B cell (primary cell): ENCODE data around the gene KANSL1L. TPM values are rescaled to one million over a fixed set of nuclear protein-coding genes. Genes with fewer than 3 reads are reported as not detected.
A peak's percentile ranks its signal among the peaks of the same experiment; 100 is the strongest.

Experiments used
- ATAC-seq: fragments of 200-7000 bp; cut with Tn5 transposase; one replicate; pipeline ENCODE4 v1.10.0; 2021; ENCODE audit warnings: low read depth, mild to moderate bottlenecking, moderate number of reproducible peaks, moderate library complexity
- CTCF ChIA-PET: fragments of 350-600 bp; sonication (Branson Sonifier 250); formaldehyde crosslinking; loops from one replicate; lab custom pipeline; 2021; ENCODE audit warnings: antibody characterized with exemption, inconsistent platforms; lab: Charles Lee
- POLR2A ChIA-PET: fragments of 350-600 bp; sonication (Branson Sonifier 250); formaldehyde crosslinking; loops from one replicate; lab custom pipeline; 2021; ENCODE audit warnings: antibody characterized with exemption; lab: Charles Lee
- DNase-seq: peaks from one replicate; pipeline ENCODE4 v3.0.0; 2013
- H2AFZ ChIP-seq: 2 replicates; pipeline ENCODE4 v1.6.1; 2012; ENCODE audit warnings: mild to moderate bottlenecking, low read depth, low read length; ENCODE audit not compliant: insufficient read depth, poor library complexity, severe bottlenecking
- H3K27ac ChIP-seq, 2 donors: 1 replicate in 1 of 2; 2 replicates in 1 of 2; pipeline ENCODE4 v1.5.1; 2012 to 2013; ENCODE audit warnings: low read length in 2 of 2, mild to moderate bottlenecking in 2 of 2, moderate library complexity in 1 of 2
- H3K27me3 ChIP-seq, 4 experiments: fragments of 200-600 bp in 1 of 4; sonication (generic) in 1 of 4; replicated peaks in 1 of 4; 1 replicate in 2 of 4; 2 replicates in 2 of 4; pipeline versions ENCODE4 v1.6.1 to v1.7.0; 2013 to 2016; ENCODE audit warnings: low read length in 3 of 4, mild to moderate bottlenecking in 2 of 4, mixed read lengths in 1 of 4, moderate library complexity in 1 of 4; ENCODE audit not compliant: insufficient read depth in 4 of 4, control insufficient read depth in 3 of 4; ENCODE audit errors: control extremely low read depth in 1 of 4
- H3K36me3 ChIP-seq, 2 experiments: replicated peaks in 1 of 2; 1 replicate in 1 of 2; 2 replicates in 1 of 2; pipeline versions ENCODE4 v1.6.1 to v1.7.1; 2013; ENCODE audit warnings: low read length in 1 of 2; ENCODE audit not compliant: insufficient read depth in 2 of 2, control insufficient read depth in 1 of 2; ENCODE audit errors: control extremely low read depth in 1 of 2, extremely low read depth in 1 of 2
- H3K4me1 ChIP-seq, 2 donors: fragments of 200-600 bp in 1 of 2; sonication (generic) in 1 of 2; 1 replicate in 1 of 2; 2 replicates in 1 of 2; pipeline versions ENCODE4 v1.5.1 to v1.6.1; 2013 to 2017; ENCODE audit warnings: low read length in 2 of 2; ENCODE audit not compliant: control insufficient read depth in 2 of 2, insufficient read depth in 2 of 2
- H3K4me2 ChIP-seq: replicated peaks from 2 replicates; pipeline ENCODE3; 2012; ENCODE audit warnings: mild to moderate bottlenecking, low read depth, low read length; ENCODE audit not compliant: poor library complexity, severe bottlenecking
- H3K4me3 ChIP-seq, 5 experiments: fragments of 200-600 bp in 1 of 5; sonication (generic) in 1 of 5; 1 replicate in 3 of 5; 2 replicates in 2 of 5; pipeline versions ENCODE4 v1.5.1 to v1.7.0; 2011 to 2016; ENCODE audit warnings: low read length in 4 of 5, mild to moderate bottlenecking in 4 of 5, low read depth in 2 of 5, control low read depth in 1 of 5, moderate library complexity in 1 of 5; ENCODE audit not compliant: insufficient read depth in 1 of 5; ENCODE audit errors: control extremely low read depth in 1 of 5, extremely low read depth in 1 of 5
- H3K79me2 ChIP-seq: fragments of 200-600 bp; sonication (generic); one replicate; pipeline ENCODE4 v1.6.0; 2016; ENCODE audit warnings: low read length; ENCODE audit not compliant: control insufficient read depth, insufficient read depth
- H3K9ac ChIP-seq: fragments of 200-600 bp; sonication (generic); 2 replicates; pipeline ENCODE4 v1.6.1; 2017; ENCODE audit warnings: mild to moderate bottlenecking, low read length, moderate library complexity
- H3K9me3 ChIP-seq, 3 donors: one replicate each; pipeline versions ENCODE4 v1.6.1 to v1.7.1; 2013; ENCODE audit warnings: low read length in 2 of 3; ENCODE audit not compliant: control insufficient read depth in 2 of 3, insufficient read depth in 1 of 3; ENCODE audit errors: control extremely low read depth in 1 of 3
- H4K20me1 ChIP-seq: 2 replicates; pipeline ENCODE4 v1.6.0; 2012; ENCODE audit warnings: mild to moderate bottlenecking, low read length; ENCODE audit not compliant: insufficient read depth, control insufficient read depth, poor library complexity, severe bottlenecking
- H3K27ac Mint-ChIP-seq: one replicate; pipeline ENCODE4 v1.8.0; 2021; ENCODE audit warnings: mixed read lengths
- H3K27me3 Mint-ChIP-seq: one replicate; pipeline ENCODE4 v1.8.0; 2021; ENCODE audit warnings: mixed read lengths
- H3K4me1 Mint-ChIP-seq: one replicate; pipeline ENCODE4 v1.8.0; 2021; ENCODE audit warnings: mixed read lengths
- H3K4me3 Mint-ChIP-seq: one replicate; pipeline ENCODE4 v1.8.0; 2021; ENCODE audit warnings: mixed read lengths
- H3K9me3 Mint-ChIP-seq: one replicate; pipeline ENCODE4 v1.8.0; 2022; ENCODE audit warnings: mixed read lengths; ENCODE audit not compliant: insufficient read depth
- EZH2 ChIP-seq: IDR thresholded peaks from 2 replicates; pipeline ENCODE4 v1.6.1; 2012; ENCODE audit warnings: borderline replicate concordance, low read depth, mild to moderate bottlenecking, moderate library complexity, low read length; ENCODE audit not compliant: insufficient read depth, poor library complexity, severe bottlenecking
- WGBS: methylation state at CpG from one replicate; pipeline ENCODE4 v1.1.5; 2013; ENCODE audit warnings: missing lambda C conversion rate; ENCODE audit not compliant: insufficient coverage; 5-methylcytosine and 5-hydroxymethylcytosine counted together
- intact Hi-C: fragments of 100-400 bp; cut with micrococcal nuclease; formaldehyde crosslinking; loops from one replicate; pipeline ENCODE4 v1.10.0; 2022
- polyA plus RNA-seq: library from polyadenylated mRNA; depleted of rRNA; stranded (reverse); fragments of >200 nt; gene quantifications from 2 replicates; pipeline ENCODE4 v1.2.3, GENCODE V29; 2012
- total RNA-seq, 2 donors: library from RNA; stranded (reverse); fragments of 120-200 nt in 1 of 2; gene quantifications; 1 replicate in 1 of 2; 2 replicates in 1 of 2; pipeline versions ENCODE4 v1.2.3 to v1.2.4, GENCODE V29; 2013 to 2022
- TF ChIP-seq, protein P1 (sequence below): fragments of 200-600 bp; IDR thresholded peaks from one replicate; pipeline ENCODE4 v1.8.0; 2022; ENCODE audit warnings: antibody characterized with exemption, mild to moderate bottlenecking

Gene KANSL1L
- total and polyA plus RNA-seq, 2 donors (not counting 1 experiment from before 2014, with no cell fraction given), result 7.3 to 21.1 TPM

DNA sequence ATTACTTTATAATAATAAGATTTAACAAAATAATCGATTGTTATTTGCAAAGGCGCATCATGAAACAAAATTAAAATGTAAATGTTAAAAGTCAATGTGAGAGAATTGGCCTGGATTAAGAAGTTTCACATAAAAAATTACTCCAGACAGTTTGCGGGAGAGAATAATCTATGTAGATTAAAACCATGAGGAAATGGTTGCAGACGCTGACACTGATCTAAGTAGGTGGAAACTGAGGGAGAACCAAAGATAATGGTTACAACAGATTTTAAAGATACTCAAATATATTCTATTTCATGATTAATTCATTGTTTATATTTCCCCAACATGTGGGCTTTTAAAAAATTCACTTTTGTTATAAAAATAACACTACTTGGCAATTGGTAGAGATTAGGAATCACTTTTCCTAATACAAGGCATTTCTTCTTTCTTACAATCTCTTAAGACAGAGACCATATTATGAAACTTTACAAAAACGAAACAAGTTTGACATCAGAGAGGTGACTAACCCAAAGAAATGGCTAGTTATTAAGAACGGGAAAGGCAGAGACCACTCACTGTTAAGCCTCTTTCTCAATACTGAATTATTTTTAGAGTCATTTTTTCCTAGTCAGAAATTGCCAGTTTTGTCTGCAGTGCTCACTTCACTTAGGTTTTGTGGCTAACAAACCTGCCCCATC, 1.6 kb downstream of the KANSL1L start:
- H3K4me2 ChIP-seq, result peak overlapping the region; percentile 82
- no peak for TF ChIP-seq EZH2
- TF ChIP-seq, protein P1, sequence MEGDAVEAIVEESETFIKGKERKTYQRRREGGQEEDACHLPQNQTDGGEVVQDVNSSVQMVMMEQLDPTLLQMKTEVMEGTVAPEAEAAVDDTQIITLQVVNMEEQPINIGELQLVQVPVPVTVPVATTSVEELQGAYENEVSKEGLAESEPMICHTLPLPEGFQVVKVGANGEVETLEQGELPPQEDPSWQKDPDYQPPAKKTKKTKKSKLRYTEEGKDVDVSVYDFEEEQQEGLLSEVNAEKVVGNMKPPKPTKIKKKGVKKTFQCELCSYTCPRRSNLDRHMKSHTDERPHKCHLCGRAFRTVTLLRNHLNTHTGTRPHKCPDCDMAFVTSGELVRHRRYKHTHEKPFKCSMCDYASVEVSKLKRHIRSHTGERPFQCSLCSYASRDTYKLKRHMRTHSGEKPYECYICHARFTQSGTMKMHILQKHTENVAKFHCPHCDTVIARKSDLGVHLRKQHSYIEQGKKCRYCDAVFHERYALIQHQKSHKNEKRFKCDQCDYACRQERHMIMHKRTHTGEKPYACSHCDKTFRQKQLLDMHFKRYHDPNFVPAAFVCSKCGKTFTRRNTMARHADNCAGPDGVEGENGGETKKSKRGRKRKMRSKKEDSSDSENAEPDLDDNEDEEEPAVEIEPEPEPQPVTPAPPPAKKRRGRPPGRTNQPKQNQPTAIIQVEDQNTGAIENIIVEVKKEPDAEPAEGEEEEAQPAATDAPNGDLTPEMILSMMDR, result no peak
- no peaks in the 10 kb centered on the region for H3K9me3 Mint-ChIP-seq
- no peaks in the 10 kb centered on the region for H4K20me1 ChIP-seq
- ChIA-PET POLR2A (no interaction called here), CTCF (no interaction called here)
- peak overlapping the region; percentile 69 to 96 (median 87) for H3K4me3 ChIP-seq
- peak overlapping the region; percentile 69 for H2AFZ ChIP-seq
- WGBS, result 0% methylated on average over 1 of the region's 6 CpGs
- peaks cover 17% of the 10 kb centered on the region for H3K4me1 Mint-ChIP-seq
- DNase-seq (no peak), ATAC-seq (no peak)
- H3K36me3 ChIP-seq, result no peaks in the 10 kb centered on the region
- peaks cover 0 to 5% (median 0%) of the 10 kb centered on the region in 4 experiments for H3K27me3 ChIP-seq
- H3K27ac ChIP-seq, result peak overlapping the region; percentile 67 to 91
- H3K9ac ChIP-seq, result peak overlapping the region; percentile 82
- intact Hi-C loops, result loop anchor here (1.0 to 5.0 kb wide), 5 partner anchors 167 to 1905 kb away; partner anchors contain the start of genes LANCL1 and RPE
- peak overlapping the region; percentile 97 for H3K27ac Mint-ChIP-seq
- H3K4me3 Mint-ChIP-seq, result peak overlapping the region; percentile 92
- H3K27me3 Mint-ChIP-seq, result peaks cover 7% of the 10 kb centered on the region
- H3K79me2 ChIP-seq, result peaks cover 33% of the 10 kb centered on the region
- H3K9me3 ChIP-seq, result no peaks in the 10 kb centered on the region
- H3K4me1 ChIP-seq, result peaks cover 13 to 18% of the 10 kb centered on the region in 2 donors

DNA sequence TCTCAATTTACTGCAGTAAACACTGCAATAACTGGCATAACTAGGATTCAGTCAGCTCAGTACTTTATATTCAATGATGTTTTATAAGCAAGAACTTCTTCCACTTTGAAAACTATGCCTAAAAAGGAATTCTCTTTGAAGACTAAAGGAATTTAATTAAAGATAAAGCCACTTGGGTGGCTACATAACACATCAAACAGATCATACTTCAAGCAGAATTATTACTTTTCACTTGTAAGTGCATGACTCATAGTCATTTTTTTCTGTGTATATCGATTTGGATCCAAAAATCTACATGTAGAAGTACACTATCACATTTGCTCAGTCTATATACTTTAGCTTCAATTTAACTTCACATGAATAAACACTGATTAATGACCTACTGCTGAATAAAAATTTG, 4.0 kb downstream of the KANSL1L start:
- Histone ChIP-seq H3K9ac (no peak overlapping the region), H3K4me2 (no peak overlapping the region), H3K4me3 (no peak overlapping the region), H3K27ac (no peak overlapping the region), H3K36me3 (no peaks in the 10 kb centered on the region), H3K79me2 (peaks cover 57% of the 10 kb centered on the region), H4K20me1 (peaks cover 7% of the 10 kb centered on the region), H3K27me3 (peaks cover 0 to 4% (median 0%) of the 10 kb centered on the region in 4 experiments), H3K4me1 (peaks cover 19 to 21% of the 10 kb centered on the region in 2 donors), H2AFZ (no peak overlapping the region), H3K9me3 (no peaks in the 10 kb centered on the region)
- WGBS, result no CpG with 5 or more reads among the region's 1 CpG
- Mint-ChIP-seq H3K27ac (no peak overlapping the region), H3K27me3 (peaks cover 3% of the 10 kb centered on the region), H3K9me3 (no peaks in the 10 kb centered on the region), H3K4me1 (peaks cover 26% of the 10 kb centered on the region), H3K4me3 (no peak overlapping the region)
- intact Hi-C loops, result no loop called here
- ATAC-seq (no peak), DNase-seq (no peak)
- TF ChIP-seq, protein P1, result no peak
- no peak for TF ChIP-seq EZH2
- ChIA-PET POLR2A (no interaction called here), CTCF (no interaction called here)
